ENCODE data around the gene DKK1.

GRCh38 chr10:52348037-52348564 lies 34.0 kb downstream of the DKK1 start:
- no peak for TF ChIP-seq CTCF (IDR thresholded peaks at IDR 0.05)
- no peak for TF ChIP-seq EP300 (IDR thresholded peaks at IDR 0.05)
- no peak for TF ChIP-seq POLR2AphosphoS5 (IDR thresholded peaks at IDR 0.05)
- no peak for TF ChIP-seq POLR2A (IDR thresholded peaks at IDR 0.05)

Measured in suprapubic skin (tissue), 4 donors.